ENCODE data around the gene SYTL4. TPM values are rescaled to one million over a fixed set of nuclear protein-coding genes. Genes with fewer than 3 reads are reported as not detected.

SYTL4 gene
- total RNA-seq, 2 donors from 2014 or later = 25.7 to 39.3 TPM

GRCh38 chrX:100704581-100705203 lies 27.2 kb downstream of the SYTL4 start:
- Histone ChIP-seq H3K36me3 (no peaks in the 10 kb centered on the region), H3K27me3 (replicated peaks; ENCODE audit: insufficient read depth) (no peaks in the 10 kb centered on the region), H3K4me3 (no peak overlapping the region), H3K9me3 (no peaks in the 10 kb centered on the region), H3K27ac (no peak overlapping the region), H3K4me1 (replicated peaks) (no peaks in the 10 kb centered on the region)
- TF ChIP-seq, protein P1, sequence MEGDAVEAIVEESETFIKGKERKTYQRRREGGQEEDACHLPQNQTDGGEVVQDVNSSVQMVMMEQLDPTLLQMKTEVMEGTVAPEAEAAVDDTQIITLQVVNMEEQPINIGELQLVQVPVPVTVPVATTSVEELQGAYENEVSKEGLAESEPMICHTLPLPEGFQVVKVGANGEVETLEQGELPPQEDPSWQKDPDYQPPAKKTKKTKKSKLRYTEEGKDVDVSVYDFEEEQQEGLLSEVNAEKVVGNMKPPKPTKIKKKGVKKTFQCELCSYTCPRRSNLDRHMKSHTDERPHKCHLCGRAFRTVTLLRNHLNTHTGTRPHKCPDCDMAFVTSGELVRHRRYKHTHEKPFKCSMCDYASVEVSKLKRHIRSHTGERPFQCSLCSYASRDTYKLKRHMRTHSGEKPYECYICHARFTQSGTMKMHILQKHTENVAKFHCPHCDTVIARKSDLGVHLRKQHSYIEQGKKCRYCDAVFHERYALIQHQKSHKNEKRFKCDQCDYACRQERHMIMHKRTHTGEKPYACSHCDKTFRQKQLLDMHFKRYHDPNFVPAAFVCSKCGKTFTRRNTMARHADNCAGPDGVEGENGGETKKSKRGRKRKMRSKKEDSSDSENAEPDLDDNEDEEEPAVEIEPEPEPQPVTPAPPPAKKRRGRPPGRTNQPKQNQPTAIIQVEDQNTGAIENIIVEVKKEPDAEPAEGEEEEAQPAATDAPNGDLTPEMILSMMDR (IDR thresholded peaks at IDR 0.05) = no peak
- TF ChIP-seq POLR2AphosphoS5 (IDR thresholded peaks at IDR 0.05) (no peak), POLR2A (IDR thresholded peaks at IDR 0.05) (no peak)
- DNase-seq (ENCODE audit: low spot score) = no peak
- intact Hi-C loops (cut with DNase I) = no loop called here
- 52% methylated on average over 3 of the region's 3 CpGs for WGBS

DNA sequence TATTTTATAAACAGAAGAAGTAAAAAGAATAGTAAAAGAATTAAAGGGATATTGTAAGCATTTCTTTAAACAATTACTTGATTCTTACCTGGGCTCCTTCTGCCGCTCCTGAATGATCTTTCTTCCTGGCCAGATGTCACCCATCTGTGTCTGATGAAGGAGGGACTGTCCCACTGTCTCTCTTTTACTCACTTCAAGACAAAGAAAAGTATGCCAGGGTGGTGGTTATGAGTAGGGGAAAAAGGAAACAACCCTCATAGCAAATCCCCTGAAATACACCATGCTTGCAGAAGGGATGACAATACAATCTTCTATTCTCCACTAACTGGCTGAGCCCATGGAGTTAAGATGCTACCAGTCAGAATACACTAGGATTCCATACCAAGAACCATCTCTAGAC lies 31.1 kb downstream of the SYTL4 start:
- no peak overlapping the region for H3K27ac ChIP-seq
- no peaks in the 10 kb centered on the region for H3K27me3 ChIP-seq (replicated peaks; ENCODE audit: insufficient read depth)
- no peaks in the 10 kb centered on the region for H3K36me3 ChIP-seq
- H3K4me1 ChIP-seq (replicated peaks) = no peaks in the 10 kb centered on the region
- H3K9me3 ChIP-seq = no peaks in the 10 kb centered on the region
- H3K4me3 ChIP-seq = no peak overlapping the region
- no peak for DNase-seq (ENCODE audit: low spot score)
- 86% methylated on average over 1 of the region's 1 CpG for WGBS
- TF ChIP-seq, protein P1 (IDR thresholded peaks at IDR 0.05) = no peak
- TF ChIP-seq POLR2AphosphoS5 (IDR thresholded peaks at IDR 0.05) = no peak
- no peak for TF ChIP-seq POLR2A (IDR thresholded peaks at IDR 0.05)
- intact Hi-C loops (cut with DNase I) = no loop called here

DNA sequence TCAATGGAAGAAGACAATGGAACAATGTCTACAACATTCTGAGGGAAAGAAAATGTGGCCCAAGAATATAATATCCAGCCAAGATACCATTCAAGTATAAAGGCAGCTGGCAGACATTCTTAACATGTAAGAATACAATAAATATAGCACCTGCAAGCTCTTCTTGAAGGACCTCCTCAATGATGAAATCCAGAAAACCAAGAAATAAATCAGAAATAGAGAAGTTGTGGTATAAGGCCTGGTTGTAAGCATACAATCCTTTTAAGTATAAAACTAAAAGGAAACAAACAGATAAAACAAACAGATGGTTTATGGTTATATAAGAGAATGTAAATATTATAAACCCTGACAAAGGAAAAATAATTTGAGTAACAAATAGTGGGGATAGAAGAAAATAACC lies 33.4 kb downstream of the SYTL4 start:
- intact Hi-C loops (cut with DNase I) = no loop called here
- TF ChIP-seq POLR2AphosphoS5 (IDR thresholded peaks at IDR 0.05) = no peak
- TF ChIP-seq POLR2A (IDR thresholded peaks at IDR 0.05) = no peak
- TF ChIP-seq, protein P1 (IDR thresholded peaks at IDR 0.05) = no peak
- no peak overlapping the region for H3K27ac ChIP-seq
- no peaks in the 10 kb centered on the region for H3K4me1 ChIP-seq (replicated peaks)
- DNase-seq (ENCODE audit: low spot score) = no peak
- no peaks in the 10 kb centered on the region for H3K36me3 ChIP-seq
- no peaks in the 10 kb centered on the region for H3K27me3 ChIP-seq (replicated peaks; ENCODE audit: insufficient read depth)
- H3K9me3 ChIP-seq = no peaks in the 10 kb centered on the region
- H3K4me3 ChIP-seq = no peak overlapping the region

DNA sequence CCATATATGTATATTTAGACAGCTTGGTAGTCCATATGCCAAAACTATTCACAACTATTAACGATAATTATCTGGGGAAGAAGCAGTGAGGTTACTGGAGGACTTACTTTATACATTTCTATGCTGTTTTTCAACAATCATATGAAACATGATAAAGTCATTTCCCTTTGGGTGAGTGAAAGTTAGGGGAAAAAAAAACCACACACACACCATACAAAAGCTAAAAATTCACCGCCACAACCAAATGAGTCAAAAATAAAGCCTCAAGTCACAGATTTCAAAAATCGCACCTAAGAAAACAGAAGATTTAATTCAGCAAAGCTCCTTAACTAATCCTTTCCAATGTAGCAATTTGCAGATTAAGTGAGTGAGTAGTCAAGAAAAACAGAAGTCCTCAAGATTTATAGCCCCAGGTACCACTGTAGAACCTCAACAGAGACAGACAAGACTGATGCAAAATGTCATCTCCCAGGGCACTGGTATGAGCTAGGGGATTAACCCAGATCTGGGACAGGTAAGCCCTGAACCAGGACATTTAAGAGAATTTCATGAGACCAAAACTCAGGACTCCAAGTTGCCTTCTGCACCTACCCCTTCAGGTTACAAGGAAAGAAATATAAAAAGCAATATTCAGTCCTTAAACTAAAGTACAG lies 35.1 kb downstream of the SYTL4 start:
- Histone ChIP-seq H3K4me1 (replicated peaks) (no peaks in the 10 kb centered on the region), H3K27ac (no peak overlapping the region), H3K9me3 (no peaks in the 10 kb centered on the region), H3K4me3 (no peak overlapping the region), H3K27me3 (replicated peaks; ENCODE audit: insufficient read depth) (no peaks in the 10 kb centered on the region), H3K36me3 (no peaks in the 10 kb centered on the region)
- WGBS = 84% methylated on average over 3 of the region's 3 CpGs
- intact Hi-C loops (cut with DNase I) = no loop called here
- no peak for TF ChIP-seq POLR2A (IDR thresholded peaks at IDR 0.05)
- no peak for TF ChIP-seq POLR2AphosphoS5 (IDR thresholded peaks at IDR 0.05)
- TF ChIP-seq, protein P1 (IDR thresholded peaks at IDR 0.05) = no peak
- DNase-seq (ENCODE audit: low spot score) = no peak

DNA sequence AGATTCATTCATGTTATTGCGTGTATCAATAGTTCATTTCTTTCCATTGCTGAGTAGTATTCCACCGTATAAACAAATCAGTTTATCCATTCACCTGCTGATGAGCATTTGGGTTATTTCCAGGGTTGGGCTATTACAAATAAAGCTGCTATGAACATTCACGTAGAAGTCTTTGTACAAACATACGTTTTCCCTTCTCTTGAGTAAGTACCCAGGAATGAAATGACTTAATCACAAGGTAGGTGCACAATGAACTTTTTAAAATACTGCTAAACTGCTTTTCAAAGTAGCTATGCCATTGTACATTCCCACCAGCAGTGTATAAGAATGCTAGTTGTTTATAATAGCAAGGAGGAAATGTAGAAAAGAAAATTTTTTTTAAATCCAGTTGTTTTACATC lies 35.9 kb downstream of the SYTL4 start:
- Histone ChIP-seq H3K9me3 (no peaks in the 10 kb centered on the region), H3K4me3 (no peak overlapping the region), H3K4me1 (replicated peaks) (no peaks in the 10 kb centered on the region), H3K36me3 (no peaks in the 10 kb centered on the region), H3K27me3 (replicated peaks; ENCODE audit: insufficient read depth) (no peaks in the 10 kb centered on the region), H3K27ac (no peak overlapping the region)
- no peak for DNase-seq (ENCODE audit: low spot score)
- intact Hi-C loops (cut with DNase I) = no loop called here
- WGBS = 70% methylated on average over 4 of the region's 4 CpGs
- TF ChIP-seq, protein P1 (IDR thresholded peaks at IDR 0.05) = no peak
- TF ChIP-seq POLR2A (IDR thresholded peaks at IDR 0.05) = no peak
- TF ChIP-seq POLR2AphosphoS5 (IDR thresholded peaks at IDR 0.05) = no peak
